GM21447 (cell line): ENCODE measurements around the gene ALPP.
"Not testable (repeated sequence)": the region's sequence is repeated elsewhere in the genome, so short reads cannot be mapped to it uniquely, and the experiment has no call there.

Experiments
- ATAC-seq: cut with Tn5 transposase; IDR thresholded peaks from one replicate; pipeline ENCODE4 v1.9.1; 2021; ENCODE audit not compliant: unreplicated experiment

ALPP gene

GRCh38 chr2:232419245-232420072 is 40.9 kb downstream of the ALPP start:
- no peak for ATAC-seq

GRCh38 chr2:232420073-232420454 is 41.5 kb downstream of the ALPP start:
- ATAC-seq, result no peak

DNA sequence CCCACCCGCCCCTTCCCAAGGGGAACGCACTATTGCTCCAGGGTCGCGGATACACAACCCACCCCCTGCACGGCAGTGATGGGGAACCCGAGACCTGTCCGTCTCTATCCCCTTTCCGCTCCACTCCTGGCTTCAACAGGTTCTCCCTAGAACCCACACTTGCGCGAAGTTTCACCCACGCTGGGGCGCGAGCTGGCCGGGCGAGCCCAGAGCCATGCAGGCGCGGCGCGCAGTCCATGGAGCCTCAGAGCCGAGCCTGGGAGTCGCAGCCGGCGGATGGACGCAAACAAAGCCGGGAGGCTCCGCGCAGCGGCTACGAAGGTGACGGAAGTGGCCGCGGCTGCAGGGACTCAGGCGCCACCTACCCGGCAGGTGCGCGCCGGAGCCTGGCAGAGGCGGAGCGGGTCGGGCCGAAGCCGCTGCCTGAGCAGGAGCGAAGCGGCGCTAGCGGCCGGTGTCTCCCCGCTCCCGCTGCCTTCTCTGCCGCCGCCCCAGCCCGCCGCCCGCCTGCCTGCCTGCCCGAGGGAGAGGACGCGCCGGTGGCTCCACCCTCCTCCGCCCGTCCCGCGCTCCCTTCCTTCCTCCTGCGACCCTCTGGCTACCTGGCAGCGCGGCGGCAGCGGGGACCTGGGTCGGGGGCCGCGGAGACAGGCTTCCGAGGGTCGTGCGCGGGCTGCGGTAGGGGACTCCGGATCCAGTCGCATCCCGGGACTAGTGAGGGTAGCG is 42.1 kb downstream of the ALPP start:
- ATAC-seq, result no peak

- ATAC-seq, result no peak
Observed at GRCh38 chr2:232421189-232421785, 42.7 kb downstream of the ALPP start.

DNA sequence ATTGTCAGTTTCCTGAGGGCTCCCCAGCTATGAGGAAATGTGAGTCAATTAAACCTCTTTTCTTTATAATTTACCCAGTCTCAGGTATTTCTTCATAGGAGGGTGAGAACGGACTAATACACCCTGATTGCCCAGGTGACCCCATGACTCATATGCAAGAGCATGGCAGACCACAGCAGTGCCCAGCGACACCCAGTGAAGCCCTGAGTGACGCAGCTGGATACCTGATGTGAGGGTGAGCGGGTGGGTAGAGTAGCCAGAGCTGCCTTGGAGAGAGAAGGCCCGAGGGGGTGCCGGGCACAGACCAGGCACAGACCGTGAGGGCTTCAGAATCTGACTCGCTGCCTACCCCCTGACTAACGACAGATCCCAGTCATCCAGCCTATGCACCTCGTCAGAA is 43.5 kb downstream of the ALPP start:
- ATAC-seq, result no peak

DNA sequence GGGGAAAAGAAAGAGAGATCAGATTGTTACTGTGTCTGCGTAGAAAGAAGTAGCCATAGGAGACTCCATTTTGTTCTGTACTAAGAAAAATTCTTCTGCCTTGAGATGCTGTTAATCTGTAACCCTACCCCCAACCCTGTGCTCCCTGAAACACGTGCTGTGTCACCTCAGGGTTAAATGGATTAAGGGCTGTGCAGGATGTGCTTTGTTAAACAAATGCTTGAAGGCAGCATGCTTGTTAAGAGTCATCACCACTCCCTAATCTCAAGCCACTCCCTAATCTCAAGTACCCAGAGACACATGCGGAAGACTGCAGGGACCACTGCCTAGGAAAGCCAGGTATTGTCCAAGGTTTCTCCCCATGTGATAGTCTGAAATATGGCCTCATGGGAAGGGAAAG is 44.4 kb downstream of the ALPP start:
- not testable (repeated sequence) for ATAC-seq

DNA sequence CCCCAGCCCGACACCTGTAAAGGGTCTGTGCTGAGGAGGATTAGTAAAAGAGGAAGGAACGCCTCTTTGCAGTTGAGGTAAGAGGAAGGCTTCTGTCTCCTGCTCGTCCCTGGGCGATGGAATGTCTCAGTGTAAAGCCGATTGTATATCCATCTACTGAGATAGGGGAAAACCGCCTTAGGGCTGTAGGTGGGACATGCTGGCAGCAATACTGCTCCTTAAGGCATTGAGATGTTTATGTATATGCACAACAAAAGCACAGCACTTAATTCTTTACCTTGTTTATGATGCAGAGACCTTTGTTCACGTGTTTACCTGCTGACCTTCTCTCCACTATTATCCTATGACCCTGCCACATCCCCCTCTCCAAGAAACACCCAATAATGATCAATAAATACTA is 44.9 kb downstream of the ALPP start:
- not testable (repeated sequence) for ATAC-seq

GRCh38 chr2:232431705-232432590 is 53.4 kb downstream of the ALPP start:
- no peak for ATAC-seq
